ENCODE results near the gene HOXA6. TPM values are rescaled to one million over a fixed set of nuclear protein-coding genes. Genes with fewer than 3 reads are reported as not detected.

The HOXA6 gene
- total and polyA plus RNA-seq, 2 of the 4 experiments (the other 2 are of a cell fraction), result 1.4 to 1.8 TPM

DNA sequence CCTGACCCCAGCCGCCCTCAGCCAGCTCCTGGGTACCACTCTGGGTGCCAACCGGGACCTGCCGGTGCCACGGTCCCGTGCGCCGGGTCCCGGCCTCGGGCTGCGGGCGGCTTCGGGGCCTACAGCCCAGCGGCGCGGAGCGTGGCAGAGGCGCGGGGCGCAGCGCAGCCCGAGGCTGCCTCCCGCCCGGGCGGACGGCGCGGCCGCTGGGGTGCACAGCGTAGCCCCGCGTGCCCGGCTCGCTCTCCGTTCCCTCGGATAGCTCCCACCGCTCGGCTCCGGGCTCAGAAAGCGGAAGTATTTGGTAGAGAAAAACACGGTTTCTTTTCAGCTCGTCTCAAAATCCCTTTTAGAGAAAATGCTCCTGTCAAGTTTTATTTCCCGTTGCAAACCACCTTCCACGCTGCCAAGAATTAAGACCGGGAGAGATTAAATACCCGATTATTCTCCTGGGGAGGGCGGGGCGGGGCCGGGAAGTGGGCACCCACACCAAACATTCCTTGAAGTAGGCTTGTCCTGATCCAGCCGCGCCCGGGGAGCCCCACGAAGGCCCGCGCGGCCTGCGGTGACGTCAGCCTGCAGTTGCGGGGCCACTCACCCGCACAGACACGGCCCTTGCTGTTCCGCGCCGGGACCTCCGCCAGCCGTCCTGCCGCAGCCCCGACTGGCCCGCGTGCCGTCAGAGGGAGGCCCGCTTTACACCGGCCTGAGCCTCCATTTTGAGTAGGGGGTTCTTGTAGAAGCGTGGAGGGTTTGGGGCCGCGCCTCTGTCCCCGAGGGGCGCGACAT, 45.2 kb upstream of the HOXA6 start (continued):
- TF ChIP-seq, protein P1, sequence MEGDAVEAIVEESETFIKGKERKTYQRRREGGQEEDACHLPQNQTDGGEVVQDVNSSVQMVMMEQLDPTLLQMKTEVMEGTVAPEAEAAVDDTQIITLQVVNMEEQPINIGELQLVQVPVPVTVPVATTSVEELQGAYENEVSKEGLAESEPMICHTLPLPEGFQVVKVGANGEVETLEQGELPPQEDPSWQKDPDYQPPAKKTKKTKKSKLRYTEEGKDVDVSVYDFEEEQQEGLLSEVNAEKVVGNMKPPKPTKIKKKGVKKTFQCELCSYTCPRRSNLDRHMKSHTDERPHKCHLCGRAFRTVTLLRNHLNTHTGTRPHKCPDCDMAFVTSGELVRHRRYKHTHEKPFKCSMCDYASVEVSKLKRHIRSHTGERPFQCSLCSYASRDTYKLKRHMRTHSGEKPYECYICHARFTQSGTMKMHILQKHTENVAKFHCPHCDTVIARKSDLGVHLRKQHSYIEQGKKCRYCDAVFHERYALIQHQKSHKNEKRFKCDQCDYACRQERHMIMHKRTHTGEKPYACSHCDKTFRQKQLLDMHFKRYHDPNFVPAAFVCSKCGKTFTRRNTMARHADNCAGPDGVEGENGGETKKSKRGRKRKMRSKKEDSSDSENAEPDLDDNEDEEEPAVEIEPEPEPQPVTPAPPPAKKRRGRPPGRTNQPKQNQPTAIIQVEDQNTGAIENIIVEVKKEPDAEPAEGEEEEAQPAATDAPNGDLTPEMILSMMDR (conservative IDR thresholded peaks at IDR 0.05; ENCODE audit: low read depth, low read length), result no peak
- no peak for TF ChIP-seq FOS (IDR thresholded peaks at IDR 0.05; ENCODE audit: low read depth, low read length)
